H9 (cell line): Measurements from ENCODE around the gene NPHP1. TPM values are rescaled to one million over a fixed set of nuclear protein-coding genes. Genes with fewer than 3 reads are reported as not detected.

ENCODE experiments used
- DNase-seq: peaks from one replicate; pipeline ENCODE4 v3.0.0-alpha.2; 2017
- H2AFZ ChIP-seq: one replicate; pipeline ENCODE4 v1.6.1; 2013; ENCODE audit warnings: mild to moderate bottlenecking, low read length, control low read depth, moderate library complexity
- H2AK5ac ChIP-seq: 2 replicates; pipeline ENCODE4 v1.6.1; 2013; ENCODE audit warnings: low read length, control low read depth, mixed read lengths; ENCODE audit not compliant: insufficient read length
- H2BK120ac ChIP-seq: one replicate; pipeline ENCODE4 v1.6.1; 2013; ENCODE audit warnings: low read depth, mild to moderate bottlenecking, low read length, control low read depth, inconsistent platforms; ENCODE audit not compliant: poor library complexity, severe bottlenecking
- H2BK12ac ChIP-seq: 2 replicates; pipeline ENCODE4 v1.6.1; 2013; ENCODE audit warnings: low read length, control low read depth, mixed read lengths, low read depth; ENCODE audit not compliant: insufficient read length
- H2BK15ac ChIP-seq: 2 replicates; pipeline ENCODE4 v1.6.1; 2013; ENCODE audit warnings: low read depth, low read length, control low read depth
- H2BK20ac ChIP-seq: one replicate; pipeline ENCODE4 v1.6.1; 2013; ENCODE audit warnings: low read depth, mild to moderate bottlenecking, low read length, control low read depth, inconsistent platforms; ENCODE audit not compliant: poor library complexity, severe bottlenecking
- H2BK5ac ChIP-seq: 2 replicates; pipeline ENCODE4 v1.6.1; 2013; ENCODE audit warnings: low read length, control low read depth, mixed read lengths; ENCODE audit not compliant: insufficient read length
- H3K14ac ChIP-seq: 2 replicates; pipeline ENCODE4 v1.6.1; 2013; ENCODE audit warnings: low read length, control low read depth; ENCODE audit not compliant: insufficient read depth
- H3K18ac ChIP-seq: 2 replicates; pipeline ENCODE4 v1.6.1; 2013; ENCODE audit warnings: low read depth, mild to moderate bottlenecking, mixed read lengths, low read length, control low read depth; ENCODE audit not compliant: insufficient read length
- H3K23ac ChIP-seq: 2 replicates; pipeline ENCODE4 v1.6.1; 2013; ENCODE audit warnings: low read length, control low read depth, mixed read lengths, low read depth; ENCODE audit not compliant: insufficient read length
- H3K23me2 ChIP-seq: 2 replicates; pipeline ENCODE4 v1.6.1; 2013; ENCODE audit warnings: low read depth, mild to moderate bottlenecking, mixed read lengths, low read length, control low read depth; ENCODE audit not compliant: insufficient read length, poor library complexity, severe bottlenecking
- H3K27ac ChIP-seq: 2 replicates; pipeline ENCODE4 v1.5.1; 2013; ENCODE audit warnings: low read length, control low read depth, mixed read lengths, low read depth; ENCODE audit not compliant: insufficient read length
- H3K27me3 ChIP-seq: 2 replicates; pipeline ENCODE4 v1.6.1; 2013; ENCODE audit warnings: low read length, control low read depth, inconsistent platforms; ENCODE audit not compliant: insufficient read depth
- H3K4ac ChIP-seq: 2 replicates; pipeline ENCODE4 v1.6.1; 2013; ENCODE audit warnings: low read depth, mild to moderate bottlenecking, control low read depth, inconsistent platforms, low read length, moderate library complexity
- H3K4me1 ChIP-seq: 2 replicates; pipeline ENCODE4 v1.6.1; 2013; ENCODE audit warnings: low read length, control low read depth, inconsistent platforms; ENCODE audit not compliant: insufficient read depth
- H3K4me2 ChIP-seq: 2 replicates; pipeline ENCODE4 v1.6.1; 2013; ENCODE audit warnings: low read length, control low read depth, mixed read lengths; ENCODE audit not compliant: insufficient read length, insufficient read depth
- H3K56ac ChIP-seq: 2 replicates; pipeline ENCODE4 v1.6.1; 2013; ENCODE audit warnings: low read depth, mild to moderate bottlenecking, mixed read lengths, low read length, control low read depth; ENCODE audit not compliant: insufficient read length
- H3K79me1 ChIP-seq: 2 replicates; pipeline ENCODE4 v1.6.1; 2013; ENCODE audit warnings: low read depth, mild to moderate bottlenecking, moderate library complexity, low read length, control low read depth, inconsistent platforms; ENCODE audit not compliant: insufficient read depth, poor library complexity, severe bottlenecking
- H3K79me2 ChIP-seq: 2 replicates; pipeline ENCODE4 v1.6.1; 2013; ENCODE audit warnings: low read length, control low read depth, inconsistent platforms; ENCODE audit not compliant: insufficient read depth
- H3K9ac ChIP-seq: 2 replicates; pipeline ENCODE4 v1.6.1; 2013; ENCODE audit warnings: low read length, control low read depth, mixed read lengths; ENCODE audit not compliant: insufficient read length; ENCODE audit errors: extremely low read depth
- H3K9me3 ChIP-seq: one replicate; pipeline ENCODE4 v1.6.1; 2013; ENCODE audit warnings: low read depth, low read length, inconsistent platforms; ENCODE audit not compliant: control insufficient read depth
- H3T11ph ChIP-seq: one replicate; pipeline ENCODE4 v1.6.1; 2013; ENCODE audit warnings: mild to moderate bottlenecking, low read length, control low read depth, inconsistent platforms
- H4K20me1 ChIP-seq: one replicate; pipeline ENCODE4 v1.6.1; 2013; ENCODE audit not compliant: control insufficient read depth, insufficient read length, insufficient read depth
- H4K5ac ChIP-seq: 2 replicates; pipeline ENCODE4 v1.6.1; 2013; ENCODE audit warnings: low read depth, mild to moderate bottlenecking, mixed read lengths, low read length, control low read depth; ENCODE audit not compliant: insufficient read length
- H4K8ac ChIP-seq: replicated peaks from 2 replicates; pipeline ENCODE4 v1.6.1; 2013; ENCODE audit warnings: low read length, control low read depth, mixed read lengths, low read depth; ENCODE audit not compliant: insufficient read length
- H4K91ac ChIP-seq: 2 replicates; pipeline ENCODE4 v1.6.1; 2013; ENCODE audit warnings: low read depth, mild to moderate bottlenecking, moderate library complexity, mixed read lengths, low read length, control low read depth; ENCODE audit not compliant: insufficient read length
- H3K27ac Mint-ChIP-seq, 3 experiments: 2 replicates in 2 of 3; 3 replicates in 1 of 3; pipeline ENCODE4 v1.8.0; 2020 to 2021; ENCODE audit warnings: mixed read lengths in 3 of 3, mild to moderate bottlenecking in 1 of 3, moderate library complexity in 1 of 3
- H3K27me3 Mint-ChIP-seq: 2 replicates; pipeline ENCODE4 v1.8.0; 2021; ENCODE audit warnings: low read depth, mild to moderate bottlenecking, moderate library complexity, mixed read lengths
- H3K36me3 Mint-ChIP-seq, 3 experiments: 2 replicates in 2 of 3; 3 replicates in 1 of 3; pipeline ENCODE4 v1.8.0; 2020 to 2021; ENCODE audit warnings: low read depth in 3 of 3, mixed read lengths in 3 of 3; ENCODE audit not compliant: insufficient read depth in 1 of 3
- H3K4me1 Mint-ChIP-seq, 2 experiments: 2 replicates each; pipeline ENCODE4 v1.8.0; 2020; ENCODE audit warnings: mixed read lengths in 2 of 2
- H3K4me3 Mint-ChIP-seq, 2 experiments: 2 replicates in 1 of 2; 3 replicates in 1 of 2; pipeline ENCODE4 v1.8.0; 2020 to 2021; ENCODE audit warnings: mild to moderate bottlenecking in 2 of 2, mixed read lengths in 2 of 2, moderate library complexity in 1 of 2
- H3K9me3 Mint-ChIP-seq, 2 experiments: 2 replicates in 1 of 2; 3 replicates in 1 of 2; pipeline ENCODE4 v1.8.0; 2020; ENCODE audit warnings: mild to moderate bottlenecking in 2 of 2, mixed read lengths in 2 of 2, moderate library complexity in 1 of 2
- CTCF ChIP-seq: fragments of 200-600 bp; sonication (generic); conservative IDR thresholded peaks from 3 replicates; pipeline ENCODE4 v1.8.0; 2021; ENCODE audit warnings: antibody characterized with exemption, mild to moderate bottlenecking
- WGBS: extraction: QIAGEN DNeasy Blood & Tissue Kit; methylation state at CpG from one replicate; pipeline ENCODE4 v1.1.7; 2013; ENCODE audit warnings: missing lambda C conversion rate, low lambda C conversion rate, mixed read lengths; ENCODE audit not compliant: insufficient read length; ENCODE audit errors: extremely low coverage; 5-methylcytosine and 5-hydroxymethylcytosine counted together
- total RNA-seq: library from RNA; stranded (reverse); gene quantifications from 2 replicates; pipeline ENCODE4 v1.2.1, GENCODE V29; 2021

The NPHP1 gene
- total RNA-seq, 1 experiment from 2014 or later = 2.1 TPM

DNA sequence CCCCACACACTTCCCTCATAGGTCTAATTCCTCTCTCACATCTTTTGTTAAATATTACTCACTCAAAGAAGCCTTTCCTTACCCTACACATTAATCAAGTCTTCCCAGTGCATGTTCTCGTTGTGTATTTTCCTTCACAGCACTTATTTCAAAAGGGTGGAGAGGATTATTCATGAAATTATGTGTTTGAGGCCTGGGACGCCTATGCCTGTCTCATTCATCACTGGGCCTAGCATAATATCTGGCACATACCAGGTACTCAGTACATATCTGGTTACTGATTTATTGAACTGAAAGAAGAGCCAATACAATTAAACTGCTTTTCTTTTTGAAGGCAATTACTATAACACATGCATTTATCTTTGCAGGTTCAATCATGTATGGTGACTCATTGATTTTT lies 74.1 kb downstream of the NPHP1 start:
- no peak overlapping the region for H3T11ph ChIP-seq
- H2AK5ac ChIP-seq = no peak overlapping the region
- no peak overlapping the region for H4K91ac ChIP-seq
- no peak for DNase-seq
- no peak overlapping the region for H2BK12ac ChIP-seq
- no peak overlapping the region for H4K8ac ChIP-seq
- H2BK20ac ChIP-seq = no peak overlapping the region
- no peak overlapping the region for H3K9ac ChIP-seq
- no peaks in the 10 kb centered on the region for H3K9me3 ChIP-seq
- H3K79me2 ChIP-seq = no peaks in the 10 kb centered on the region
- no peaks in the 10 kb centered on the region for H3K4me1 ChIP-seq
- H4K20me1 ChIP-seq = no peaks in the 10 kb centered on the region
- H3K56ac ChIP-seq = no peak overlapping the region
- no peak overlapping the region for H4K5ac ChIP-seq
- H3K14ac ChIP-seq = no peak overlapping the region
- no peak overlapping the region for H2BK15ac ChIP-seq
- no peak for TF ChIP-seq CTCF
- no peak overlapping the region for H3K27ac ChIP-seq
- no peaks in the 10 kb centered on the region for H3K27me3 ChIP-seq
- no peaks in the 10 kb centered on the region for H3K79me1 ChIP-seq
- no peak overlapping the region for H2BK120ac ChIP-seq
- H3K4ac ChIP-seq = no peak overlapping the region
- WGBS = no CpG with 5 or more reads among the region's 2 CpGs
- Mint-ChIP-seq H3K9me3 (peaks cover 5 to 6% of the 10 kb centered on the region in 2 experiments; a peak in 2 of 5 replicates), H3K4me1 (no peaks in the 10 kb centered on the region), H3K36me3 (peaks cover 0 to 2% (median 0%) of the 10 kb centered on the region in 3 experiments; a peak in 3 of 7 replicates), H3K4me3 (no peak overlapping the region), H3K27ac (no peak overlapping the region), H3K27me3 (no peaks in the 10 kb centered on the region)
- no peaks in the 10 kb centered on the region for H3K23me2 ChIP-seq
- no peak overlapping the region for H2BK5ac ChIP-seq
- H3K18ac ChIP-seq = no peak overlapping the region
- H2AFZ ChIP-seq = no peak overlapping the region
- H3K4me2 ChIP-seq = no peak overlapping the region
- H3K23ac ChIP-seq = no peak overlapping the region
